Liver (tissue), 9 donors: Measurements from ENCODE around the gene RREB1. TPM values are rescaled to one million over a fixed set of nuclear protein-coding genes. Genes with fewer than 3 reads are reported as not detected.

Experiments used
- DNase-seq: peaks from one replicate; pipeline ENCODE4 v3.0.0-alpha.2; 2017; ENCODE audit warnings: low spot score
- H3K27ac ChIP-seq, 2 donors: one replicate each; pipeline ENCODE4 v1.7.0; 2013; ENCODE audit warnings: inconsistent platforms in 2 of 2, low read length in 2 of 2, control low read depth in 1 of 2, low read depth in 1 of 2, mild to moderate bottlenecking in 1 of 2
- H3K27me3 ChIP-seq, 4 donors: one replicate each; pipeline versions ENCODE4 v1.6.1 to v1.7.0; 2013; ENCODE audit warnings: low read length in 3 of 4, inconsistent platforms in 1 of 4, mild to moderate bottlenecking in 1 of 4, moderate library complexity in 1 of 4; ENCODE audit not compliant: control insufficient read depth in 4 of 4, insufficient read depth in 4 of 4
- H3K36me3 ChIP-seq, 4 donors: one replicate each; pipeline versions ENCODE4 v1.6.1 to v1.7.0; 2013; ENCODE audit warnings: low read length in 3 of 4, mild to moderate bottlenecking in 3 of 4, low read depth in 1 of 4, moderate library complexity in 1 of 4; ENCODE audit not compliant: control insufficient read depth in 4 of 4, insufficient read depth in 3 of 4
- H3K4me1 ChIP-seq, 4 donors: one replicate each; pipeline versions ENCODE4 v1.6.1 to v1.7.0; 2013; ENCODE audit warnings: low read length in 3 of 4, mild to moderate bottlenecking in 3 of 4, moderate library complexity in 1 of 4; ENCODE audit not compliant: control insufficient read depth in 4 of 4, insufficient read depth in 4 of 4
- H3K4me3 ChIP-seq, 3 donors: one replicate each; pipeline versions ENCODE4 v1.6.1 to v1.7.0; 2013; ENCODE audit warnings: low read length in 3 of 3, control low read depth in 1 of 3, low read depth in 1 of 3, mild to moderate bottlenecking in 1 of 3
- H3K9ac ChIP-seq, 2 donors: one replicate each; pipeline ENCODE4 v1.7.0; 2013; ENCODE audit warnings: low read length in 2 of 2, mild to moderate bottlenecking in 2 of 2, moderate library complexity in 2 of 2, control low read depth in 1 of 2, low read depth in 1 of 2
- H3K9me3 ChIP-seq, 4 donors: one replicate each; pipeline versions ENCODE4 v1.6.1 to v1.7.0; 2013; ENCODE audit warnings: low read length in 3 of 4; ENCODE audit not compliant: control insufficient read depth in 4 of 4
- EGR1 ChIP-seq, 2 donors: IDR thresholded peaks; 2 replicates each; pipeline ENCODE4 v1.6.1; 2016 to 2018; ENCODE audit warnings: antibody characterized with exemption in 2 of 2, low read depth in 2 of 2
- FOXA1 ChIP-seq: IDR thresholded peaks from 2 replicates; pipeline ENCODE4 v1.6.1; 2016; ENCODE audit warnings: antibody characterized with exemption
- FOXA2 ChIP-seq: IDR thresholded peaks from 2 replicates; pipeline ENCODE4 v1.6.1; 2016; ENCODE audit warnings: antibody characterized with exemption
- GABPA ChIP-seq, 2 donors: IDR thresholded peaks in 1 of 2; conservative IDR thresholded peaks in 1 of 2; 2 replicates each; pipeline ENCODE4 v1.6.1; 2016; ENCODE audit warnings: antibody characterized with exemption in 2 of 2, mild to moderate bottlenecking in 1 of 2, moderate library complexity in 1 of 2
- HNF4A ChIP-seq, 2 donors: conservative IDR thresholded peaks; 2 replicates each; pipeline ENCODE4 v1.6.1; 2016; ENCODE audit warnings: antibody characterized with exemption in 2 of 2, mild to moderate bottlenecking in 2 of 2
- HNF4G ChIP-seq: IDR thresholded peaks from 2 replicates; pipeline ENCODE4 v1.6.1; 2016; ENCODE audit warnings: antibody characterized with exemption
- JUND ChIP-seq, 2 donors: IDR thresholded peaks; 2 replicates each; pipeline ENCODE4 v1.6.1; 2016; ENCODE audit warnings: antibody characterized with exemption in 2 of 2
- NR2F2 ChIP-seq: IDR thresholded peaks from 2 replicates; pipeline ENCODE4 v1.6.1; 2016; ENCODE audit warnings: antibody characterized with exemption
- RAD21 ChIP-seq, 2 donors: IDR thresholded peaks; 2 replicates each; pipeline ENCODE4 v1.6.1; 2016; ENCODE audit warnings: antibody characterized with exemption in 2 of 2, mild to moderate bottlenecking in 2 of 2
- RXRA ChIP-seq, 2 donors: IDR thresholded peaks; 2 replicates each; pipeline ENCODE4 v1.6.1; 2017 to 2018; ENCODE audit warnings: antibody characterized with exemption in 2 of 2, mild to moderate bottlenecking in 1 of 2
- SP1 ChIP-seq: IDR thresholded peaks from 2 replicates; pipeline ENCODE4 v1.6.1; 2018; ENCODE audit warnings: antibody characterized with exemption, mild to moderate bottlenecking
- TAF1 ChIP-seq: conservative IDR thresholded peaks from 2 replicates; pipeline ENCODE4 v1.6.1; 2016; ENCODE audit warnings: antibody characterized with exemption, mild to moderate bottlenecking
- YY1 ChIP-seq: IDR thresholded peaks from 2 replicates; pipeline ENCODE4 v1.6.1; 2016; ENCODE audit warnings: antibody characterized with exemption, mild to moderate bottlenecking
- WGBS: extraction: QIAGEN DNeasy Blood & Tissue Kit; methylation state at CpG from one replicate; pipeline ENCODE4 v1.1.7; 2013; 5-methylcytosine and 5-hydroxymethylcytosine counted together
- polyA plus RNA-seq, 2 donors: library from polyadenylated mRNA; stranded (reverse) in 1 of 2; unstranded in 1 of 2; fragments of 200-250 nt in 1 of 2; fragments of >200 nt in 1 of 2; fragmentation: Nextera tagmentation in 1 of 2; extraction: Ambion mirVana in 1 of 2; gene quantifications; one replicate each; pipeline versions ENCODE4 v1.2.1 to v1.2.3, GENCODE V29; 2013 to 2015
- total RNA-seq, 2 donors: library from RNA; depleted of rRNA; stranded (reverse); fragments of >200 nt; gene quantifications; one replicate each; pipeline ENCODE4 v1.2.3, GENCODE V29; 2014
- TF ChIP-seq, protein P1 (sequence below): IDR thresholded peaks from 2 replicates; pipeline ENCODE4 v1.6.1; 2016; ENCODE audit warnings: antibody characterized with exemption, mild to moderate bottlenecking
- TF ChIP-seq, protein P2 (sequence below): fragments of 150-350 bp; IDR thresholded peaks from 2 replicates; pipeline ENCODE4 v1.5.1; 2017; ENCODE audit warnings: improper control_type of control experiment, low read depth, low read length; ENCODE audit not compliant: missing input control
- TF ChIP-seq, protein P3 (sequence below): IDR thresholded peaks from 2 replicates; pipeline ENCODE4 v1.6.1; 2016; ENCODE audit warnings: antibody characterized with exemption
- TF ChIP-seq, protein P4 (sequence below): IDR thresholded peaks from 2 replicates; pipeline ENCODE4 v1.6.1; 2016; ENCODE audit warnings: antibody characterized with exemption
- TF ChIP-seq, protein P5 (sequence below): IDR thresholded peaks from 2 replicates; pipeline ENCODE4 v1.6.1; 2016; ENCODE audit warnings: antibody characterized with exemption
- donor health status: healthy.
- donor health status: healthy.
- donor health status: healthy.
- donor health status: healthy.
- donor health status: healthy.

Gene RREB1
- total and polyA plus RNA-seq, 4 donors: 10.1 to 28.9 (median 17.3) TPM

DNA sequence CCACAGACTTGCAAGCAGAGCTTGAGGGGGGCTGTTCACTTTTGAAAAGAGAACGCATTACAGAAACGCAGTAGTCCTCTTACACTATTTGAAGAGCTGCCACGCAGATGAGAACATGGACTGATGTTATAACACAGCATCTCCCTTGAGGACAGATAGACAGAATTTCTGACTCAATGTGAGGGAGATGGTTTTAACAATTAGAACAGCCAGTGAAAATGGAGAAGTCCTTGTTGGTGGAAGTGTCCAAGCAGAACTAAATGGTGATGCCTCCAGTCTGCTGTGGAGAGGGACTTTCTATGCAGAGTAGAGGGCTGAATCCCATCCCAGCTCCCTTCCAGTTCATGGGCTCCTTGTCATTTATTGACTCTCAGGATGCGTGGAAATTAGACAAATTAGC, 100.0 kb downstream of the RREB1 start:
- Histone ChIP-seq H3K9ac (no peak overlapping the region), H3K9me3 (no peaks in the 10 kb centered on the region), H3K27ac (no peak overlapping the region), H3K36me3 (peaks cover 0 to 44% (median 21%) of the 10 kb centered on the region in 4 donors), H3K4me1 (peaks cover 0 to 9% (median 6%) of the 10 kb centered on the region in 4 donors), H3K4me3 (no peak overlapping the region), H3K27me3 (no peaks in the 10 kb centered on the region)
- TF ChIP-seq FOXA2 (no peak), NR2F2 (no peak), GABPA (IDR thresholded peaks at IDR 0.05 in 1 of 2, conservative IDR thresholded peaks at IDR 0.05 in 1 of 2) (no peak), SP1 (no peak), HNF4G (no peak), HNF4A (conservative IDR thresholded peaks at IDR 0.05) (no peak), EGR1 (IDR thresholded peaks at IDR 0.05; ENCODE audit: low read depth in 2 of 2) (no peak), TAF1 (no peak), RAD21 (IDR thresholded peaks at IDR 0.05) (no peak)
- TF ChIP-seq, protein P1, sequence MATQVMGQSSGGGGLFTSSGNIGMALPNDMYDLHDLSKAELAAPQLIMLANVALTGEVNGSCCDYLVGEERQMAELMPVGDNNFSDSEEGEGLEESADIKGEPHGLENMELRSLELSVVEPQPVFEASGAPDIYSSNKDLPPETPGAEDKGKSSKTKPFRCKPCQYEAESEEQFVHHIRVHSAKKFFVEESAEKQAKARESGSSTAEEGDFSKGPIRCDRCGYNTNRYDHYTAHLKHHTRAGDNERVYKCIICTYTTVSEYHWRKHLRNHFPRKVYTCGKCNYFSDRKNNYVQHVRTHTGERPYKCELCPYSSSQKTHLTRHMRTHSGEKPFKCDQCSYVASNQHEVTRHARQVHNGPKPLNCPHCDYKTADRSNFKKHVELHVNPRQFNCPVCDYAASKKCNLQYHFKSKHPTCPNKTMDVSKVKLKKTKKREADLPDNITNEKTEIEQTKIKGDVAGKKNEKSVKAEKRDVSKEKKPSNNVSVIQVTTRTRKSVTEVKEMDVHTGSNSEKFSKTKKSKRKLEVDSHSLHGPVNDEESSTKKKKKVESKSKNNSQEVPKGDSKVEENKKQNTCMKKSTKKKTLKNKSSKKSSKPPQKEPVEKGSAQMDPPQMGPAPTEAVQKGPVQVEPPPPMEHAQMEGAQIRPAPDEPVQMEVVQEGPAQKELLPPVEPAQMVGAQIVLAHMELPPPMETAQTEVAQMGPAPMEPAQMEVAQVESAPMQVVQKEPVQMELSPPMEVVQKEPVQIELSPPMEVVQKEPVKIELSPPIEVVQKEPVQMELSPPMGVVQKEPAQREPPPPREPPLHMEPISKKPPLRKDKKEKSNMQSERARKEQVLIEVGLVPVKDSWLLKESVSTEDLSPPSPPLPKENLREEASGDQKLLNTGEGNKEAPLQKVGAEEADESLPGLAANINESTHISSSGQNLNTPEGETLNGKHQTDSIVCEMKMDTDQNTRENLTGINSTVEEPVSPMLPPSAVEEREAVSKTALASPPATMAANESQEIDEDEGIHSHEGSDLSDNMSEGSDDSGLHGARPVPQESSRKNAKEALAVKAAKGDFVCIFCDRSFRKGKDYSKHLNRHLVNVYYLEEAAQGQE: no peak
- TF ChIP-seq, protein P2, sequence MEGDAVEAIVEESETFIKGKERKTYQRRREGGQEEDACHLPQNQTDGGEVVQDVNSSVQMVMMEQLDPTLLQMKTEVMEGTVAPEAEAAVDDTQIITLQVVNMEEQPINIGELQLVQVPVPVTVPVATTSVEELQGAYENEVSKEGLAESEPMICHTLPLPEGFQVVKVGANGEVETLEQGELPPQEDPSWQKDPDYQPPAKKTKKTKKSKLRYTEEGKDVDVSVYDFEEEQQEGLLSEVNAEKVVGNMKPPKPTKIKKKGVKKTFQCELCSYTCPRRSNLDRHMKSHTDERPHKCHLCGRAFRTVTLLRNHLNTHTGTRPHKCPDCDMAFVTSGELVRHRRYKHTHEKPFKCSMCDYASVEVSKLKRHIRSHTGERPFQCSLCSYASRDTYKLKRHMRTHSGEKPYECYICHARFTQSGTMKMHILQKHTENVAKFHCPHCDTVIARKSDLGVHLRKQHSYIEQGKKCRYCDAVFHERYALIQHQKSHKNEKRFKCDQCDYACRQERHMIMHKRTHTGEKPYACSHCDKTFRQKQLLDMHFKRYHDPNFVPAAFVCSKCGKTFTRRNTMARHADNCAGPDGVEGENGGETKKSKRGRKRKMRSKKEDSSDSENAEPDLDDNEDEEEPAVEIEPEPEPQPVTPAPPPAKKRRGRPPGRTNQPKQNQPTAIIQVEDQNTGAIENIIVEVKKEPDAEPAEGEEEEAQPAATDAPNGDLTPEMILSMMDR: no peak
- no peak for DNase-seq
- WGBS: 82% methylated on average over 4 of the region's 4 CpGs

DNA sequence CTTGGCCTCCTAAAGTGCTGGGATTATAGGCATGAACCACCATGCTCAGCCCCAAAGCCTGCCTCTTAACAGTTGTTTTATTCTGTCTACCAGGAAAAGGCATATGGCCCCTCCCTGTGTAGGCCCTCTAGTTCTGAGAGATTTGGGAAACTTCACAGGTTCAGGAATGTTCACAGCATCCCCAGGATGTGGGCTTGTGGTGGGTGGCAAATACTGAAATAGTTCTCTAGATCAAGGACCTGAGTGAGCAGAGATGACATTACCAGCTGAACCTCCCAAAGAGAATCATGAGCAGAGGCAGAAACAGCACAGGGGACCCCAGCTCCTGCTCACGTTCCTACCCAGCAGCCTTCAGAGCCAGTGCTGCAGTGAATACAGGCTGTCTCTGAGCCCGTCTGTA, 105.7 kb downstream of the RREB1 start:
- Histone ChIP-seq H3K36me3 (peaks cover 0 to 38% (median 25%) of the 10 kb centered on the region in 4 donors), H3K9ac (no peak overlapping the region), H3K9me3 (no peaks in the 10 kb centered on the region), H3K4me1 (peaks cover 18 to 46% (median 32%) of the 10 kb centered on the region in 4 donors), H3K4me3 (no peak overlapping the region), H3K27ac (no peak overlapping the region), H3K27me3 (no peaks in the 10 kb centered on the region)
- 96% methylated on average over 2 of the region's 2 CpGs for WGBS
- TF ChIP-seq EGR1 (IDR thresholded peaks at IDR 0.05; ENCODE audit: low read depth in 2 of 2) (no peak), GABPA (IDR thresholded peaks at IDR 0.05 in 1 of 2, conservative IDR thresholded peaks at IDR 0.05 in 1 of 2) (no peak), HNF4G (no peak), RAD21 (IDR thresholded peaks at IDR 0.05) (no peak), JUND (IDR thresholded peaks at IDR 0.05) (no peak), FOXA1 (no peak), SP1 (no peak), TAF1 (no peak), HNF4A (conservative IDR thresholded peaks at IDR 0.05) (no peak), NR2F2 (no peak), FOXA2 (no peak), YY1 (no peak), RXRA (IDR thresholded peaks at IDR 0.05) (no peak)
- TF ChIP-seq, protein P3, sequence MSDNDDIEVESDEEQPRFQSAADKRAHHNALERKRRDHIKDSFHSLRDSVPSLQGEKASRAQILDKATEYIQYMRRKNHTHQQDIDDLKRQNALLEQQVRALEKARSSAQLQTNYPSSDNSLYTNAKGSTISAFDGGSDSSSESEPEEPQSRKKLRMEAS: no peak
- TF ChIP-seq, protein P1: no peak
- TF ChIP-seq, protein P2: no peak
- TF ChIP-seq, protein P4, sequence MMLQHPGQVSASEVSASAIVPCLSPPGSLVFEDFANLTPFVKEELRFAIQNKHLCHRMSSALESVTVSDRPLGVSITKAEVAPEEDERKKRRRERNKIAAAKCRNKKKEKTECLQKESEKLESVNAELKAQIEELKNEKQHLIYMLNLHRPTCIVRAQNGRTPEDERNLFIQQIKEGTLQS: no peak
- TF ChIP-seq, protein P5, sequence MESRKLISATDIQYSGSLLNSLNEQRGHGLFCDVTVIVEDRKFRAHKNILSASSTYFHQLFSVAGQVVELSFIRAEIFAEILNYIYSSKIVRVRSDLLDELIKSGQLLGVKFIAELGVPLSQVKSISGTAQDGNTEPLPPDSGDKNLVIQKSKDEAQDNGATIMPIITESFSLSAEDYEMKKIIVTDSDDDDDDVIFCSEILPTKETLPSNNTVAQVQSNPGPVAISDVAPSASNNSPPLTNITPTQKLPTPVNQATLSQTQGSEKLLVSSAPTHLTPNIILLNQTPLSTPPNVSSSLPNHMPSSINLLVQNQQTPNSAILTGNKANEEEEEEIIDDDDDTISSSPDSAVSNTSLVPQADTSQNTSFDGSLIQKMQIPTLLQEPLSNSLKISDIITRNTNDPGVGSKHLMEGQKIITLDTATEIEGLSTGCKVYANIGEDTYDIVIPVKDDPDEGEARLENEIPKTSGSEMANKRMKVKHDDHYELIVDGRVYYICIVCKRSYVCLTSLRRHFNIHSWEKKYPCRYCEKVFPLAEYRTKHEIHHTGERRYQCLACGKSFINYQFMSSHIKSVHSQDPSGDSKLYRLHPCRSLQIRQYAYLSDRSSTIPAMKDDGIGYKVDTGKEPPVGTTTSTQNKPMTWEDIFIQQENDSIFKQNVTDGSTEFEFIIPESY: no peak
- DNase-seq: no peak
